AG04450 (cell line): Measurements from ENCODE around the gene ZBTB25. TPM values are rescaled to one million over a fixed set of nuclear protein-coding genes. Genes with fewer than 3 reads are reported as not detected.

ENCODE experiments used
- CTCF ChIA-PET: fragments of 300-600, 350-600 bp; formaldehyde crosslinking; extraction: SDS; loops from one replicate; lab custom pipeline; 2022; ENCODE audit warnings: antibody characterized with exemption, inconsistent platforms; lab: Charles Lee
- POLR2A ChIA-PET: fragments of 350-600 bp; formaldehyde crosslinking; extraction: SDS; loops from one replicate; lab custom pipeline; 2021; ENCODE audit warnings: antibody characterized with exemption, inconsistent platforms; lab: Yijun Ruan, JAX
- DNase-seq: peaks from one replicate; pipeline ENCODE4 v3.0.0-alpha.2; 2011; ENCODE audit warnings: low read depth, low spot score
- H3K27ac ChIP-seq: one replicate; pipeline ENCODE4 v1.5.1; 2012; ENCODE audit warnings: low read depth, low read length, control low read depth
- H3K27me3 ChIP-seq: one replicate; pipeline ENCODE4 v1.6.0; 2012; ENCODE audit warnings: low read length; ENCODE audit not compliant: control insufficient read depth, insufficient read depth
- H3K4me3 ChIP-seq: 2 replicates; pipeline ENCODE4 v1.5.1; 2011; ENCODE audit warnings: mild to moderate bottlenecking, low read depth, low read length, control low read depth
- H3K9me3 ChIP-seq: 2 replicates; pipeline ENCODE4 v1.5.1; 2012; ENCODE audit warnings: low read length; ENCODE audit not compliant: control insufficient read depth, insufficient read depth
- CTCF ChIP-seq: IDR thresholded peaks from 2 replicates; pipeline ENCODE4 v1.5.1; 2011; ENCODE audit warnings: low read depth, low read length, control low read depth, inconsistent platforms
- polyA plus RNA-seq: library from polyadenylated mRNA; depleted of rRNA; stranded (reverse); fragments of >200 nt; gene quantifications from 2 replicates; pipeline ENCODE4 v1.2.3, GENCODE V29; 2011

ZBTB25 gene
- polyA plus RNA-seq, 1 experiment: 7.3 TPM

- no peak for DNase-seq
- ChIA-PET POLR2A (interaction anchor here (0.6 kb wide), 1 partner anchor 18 kb away, joined by 4 read pairs; no protein-coding TSS in a partner anchor), CTCF (interaction anchor here (0.6 to 1.8 kb wide), 6 partner anchors 9 to 430 kb away, joined by 3 to 15 read pairs (median 4); no protein-coding TSS in a partner anchor)
- no peak overlapping the region for H3K4me3 ChIP-seq
- peak overlapping the region; percentile 75 for H3K27ac ChIP-seq
- TF ChIP-seq CTCF: no peak
- no peaks in the 10 kb centered on the region for H3K9me3 ChIP-seq
- no peaks in the 10 kb centered on the region for H3K27me3 ChIP-seq
These were observed 64.5 kb downstream of the ZBTB25 start for GRCh38 chr14:64439141-64439540.

- ChIA-PET POLR2A (interaction anchor here (0.7 kb wide), 1 partner anchor 563 kb away, joined by 3 read pairs; no protein-coding TSS in a partner anchor), CTCF (interaction anchor here (0.6 kb wide), 1 partner anchor 219 kb away, joined by 3 read pairs; no protein-coding TSS in a partner anchor)
- Histone ChIP-seq H3K4me3 (no peak overlapping the region), H3K27me3 (no peaks in the 10 kb centered on the region), H3K27ac (peak overlapping the region; percentile 66), H3K9me3 (no peaks in the 10 kb centered on the region)
- no peak for TF ChIP-seq CTCF
- DNase-seq: peak; percentile 41
These were observed 65.3 kb downstream of the ZBTB25 start for GRCh38 chr14:64438181-64438841.

GRCh38 chr14:64434528-64434927, 69.1 kb downstream of the ZBTB25 start:
- Histone ChIP-seq H3K4me3 (no peak overlapping the region), H3K9me3 (no peaks in the 10 kb centered on the region), H3K27ac (no peak overlapping the region), H3K27me3 (no peaks in the 10 kb centered on the region)
- no peak for DNase-seq
- CTCF ChIA-PET: interaction anchor here (0.7 to 0.8 kb wide), 2 partner anchors 73 to 457 kb away, joined by 6 to 8 read pairs; no protein-coding TSS in a partner anchor
- POLR2A ChIA-PET: no interaction called here
- no peak for TF ChIP-seq CTCF

GRCh38 chr14:64423987-64424386, 79.7 kb downstream of the ZBTB25 start:
- CTCF ChIA-PET: no interaction called here
- DNase-seq: no peak
- Histone ChIP-seq H3K27ac (no peak overlapping the region), H3K9me3 (no peaks in the 10 kb centered on the region), H3K4me3 (no peak overlapping the region), H3K27me3 (no peaks in the 10 kb centered on the region)
- POLR2A ChIA-PET: interaction anchor here (1.3 kb wide), 1 partner anchor 36 kb away, joined by 3 read pairs; the partner anchor contains the start of gene MTHFD1
- TF ChIP-seq CTCF: no peak

- Histone ChIP-seq H3K27ac (no peak overlapping the region), H3K27me3 (no peaks in the 10 kb centered on the region), H3K4me3 (no peak overlapping the region), H3K9me3 (no peaks in the 10 kb centered on the region)
- ChIA-PET POLR2A (no interaction called here), CTCF (interaction anchor here (0.6 kb wide), 1 partner anchor 87 kb away, joined by 5 read pairs; no protein-coding TSS in a partner anchor)
- no peak for TF ChIP-seq CTCF
- DNase-seq: no peak
These were observed 80.9 kb downstream of the ZBTB25 start for GRCh38 chr14:64422756-64423155.
